NCI-H2171 (cell line): Measurements from ENCODE around the gene CMPK1.
A peak's percentile ranks its signal among the peaks of the same experiment; 100 is the strongest.

ENCODE experiments used
- DNase-seq: peaks from one replicate; lab custom pipeline; 2025; lab: John Stamatoyannopoulos, UW

Gene CMPK1

GRCh38 chr1:47424336-47424982 is 90.9 kb downstream of the CMPK1 start:
- DNase-seq = peak; percentile 41
